Measurements from ENCODE around the gene NXN. TPM values are rescaled to one million over a fixed set of nuclear protein-coding genes. Genes with fewer than 3 reads are reported as not detected.
"Not testable (repeated sequence)": the region's sequence is repeated elsewhere in the genome, so short reads cannot be mapped to it uniquely, and the experiment has no call there.

Gene NXN
- total RNA-seq, 6 experiments from 2014 or later = 2.7 to 9.5 (median 8.0) TPM

DNA sequence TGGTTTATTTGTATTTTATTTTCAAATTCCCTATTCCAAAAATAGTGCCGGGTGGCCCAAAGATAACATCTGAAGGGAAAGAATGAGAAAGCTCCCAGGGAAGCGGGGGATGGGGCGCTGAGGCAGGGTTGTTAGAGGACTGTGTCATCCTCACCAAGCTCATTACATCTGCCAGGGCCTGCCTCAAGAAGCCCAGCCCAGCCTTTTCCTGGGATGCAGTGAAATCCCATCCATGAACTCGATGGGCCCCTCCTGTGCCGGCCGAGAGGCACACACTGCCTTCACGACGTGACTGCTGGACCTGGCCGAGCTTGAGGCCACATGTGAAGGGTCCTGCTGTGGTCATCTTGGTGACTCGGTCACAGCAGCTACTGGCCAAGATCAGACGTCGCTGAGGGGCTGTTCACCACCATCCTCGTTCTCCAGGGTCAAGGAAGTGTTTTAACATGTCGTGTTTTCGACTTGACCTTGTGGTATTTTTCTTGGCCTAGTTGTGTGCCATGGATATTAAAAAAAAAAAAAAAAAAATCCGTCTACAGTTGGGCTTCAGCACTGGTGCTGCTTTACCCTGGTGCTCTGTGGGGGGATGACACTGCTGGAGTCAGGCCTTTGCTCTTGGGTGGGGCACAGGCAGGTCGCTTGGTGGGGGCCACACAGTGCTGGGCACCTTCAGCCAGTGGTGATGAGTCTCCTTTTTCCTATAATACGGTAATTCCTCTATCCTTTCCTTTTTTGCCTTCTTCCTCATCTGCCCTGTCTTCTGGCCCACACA, 22.2 kb upstream of the NXN start:
- H3K4me1 ChIP-seq = peaks cover 0 to 42% (median 18%) of the 10 kb centered on the region in 4 donors
- ATAC-seq = no peak
- no peak for TF ChIP-seq POLR2A (IDR thresholded peaks at IDR 0.05)
- no peak for TF ChIP-seq CTCF (IDR thresholded peaks at IDR 0.05)
- DNase-seq = no peak
- H3K9me3 ChIP-seq = no peaks in the 10 kb centered on the region
- no peaks in the 10 kb centered on the region for H3K27me3 ChIP-seq
- H3K27ac ChIP-seq = peak overlapping the region in 1 of 3 donors; percentile 48
- intact Hi-C loops (cut with DNase I) = no loop called here
- H3K4me3 ChIP-seq = no peak overlapping the region
- H3K36me3 ChIP-seq = peaks cover 0 to 17% (median 8%) of the 10 kb centered on the region in 4 donors
- 48% methylated on average over 7 of the region's 18 CpGs for WGBS (ENCODE audit: insufficient coverage, low coverage, low lambda C conversion rate, missing lambda C conversion rate)

GRCh38 chr17:1000597-1001461, 21.3 kb upstream of the NXN start:
- no peaks in the 10 kb centered on the region for H3K9me3 ChIP-seq

DNA sequence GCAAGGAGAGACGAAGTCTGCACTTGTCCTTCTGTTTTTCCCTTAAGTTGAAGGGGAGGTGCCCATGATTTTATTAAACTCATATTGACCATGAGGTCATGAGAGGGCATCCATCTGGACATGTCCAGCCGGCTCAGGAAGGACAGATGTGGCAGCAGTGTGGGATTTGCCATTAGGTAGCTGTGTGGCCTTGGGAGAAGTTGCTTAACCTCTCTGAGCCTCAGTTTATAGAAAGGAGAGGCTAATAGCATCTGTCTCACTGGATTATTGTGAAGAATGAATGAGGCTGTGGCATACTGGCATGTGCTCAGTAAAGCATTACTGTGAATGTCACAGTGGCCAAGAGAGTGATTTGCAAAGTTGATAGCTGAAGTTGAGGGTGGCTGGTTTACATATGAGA, 18.5 kb upstream of the NXN start:
- no peak for TF ChIP-seq POLR2A (IDR thresholded peaks at IDR 0.05)
- TF ChIP-seq CTCF (IDR thresholded peaks at IDR 0.05) = no peak
- peak overlapping the region in 1 of 3 donors; percentile 93 for H3K4me3 ChIP-seq
- intact Hi-C loops (cut with DNase I) = no loop called here
- no peak overlapping the region for H3K27ac ChIP-seq
- DNase-seq = no peak
- no peaks in the 10 kb centered on the region for H3K27me3 ChIP-seq
- ATAC-seq = no peak
- H3K4me1 ChIP-seq = peaks cover 0 to 36% (median 15%) of the 10 kb centered on the region in 4 donors
- 33% methylated on average over 2 of the region's 2 CpGs for WGBS (ENCODE audit: insufficient coverage, low coverage, low lambda C conversion rate, missing lambda C conversion rate)
- H3K36me3 ChIP-seq = peaks cover 0 to 17% (median 8%) of the 10 kb centered on the region in 4 donors
- no peaks in the 10 kb centered on the region for H3K9me3 ChIP-seq

More at GRCh38 chr17:1000597-1001461, 21.3 kb upstream of the NXN start:
- Histone ChIP-seq H3K4me1 (peaks cover 0 to 44% (median 16%) of the 10 kb centered on the region in 4 donors), H3K27ac (peak overlapping the region in 2 of 3 donors; percentile 47 to 48), H3K27me3 (no peaks in the 10 kb centered on the region), H3K36me3 (peaks cover 0 to 17% (median 8%) of the 10 kb centered on the region in 4 donors), H3K4me3 (no peak overlapping the region)
- TF ChIP-seq POLR2A (IDR thresholded peaks at IDR 0.05) = no peak
- TF ChIP-seq CTCF (IDR thresholded peaks at IDR 0.05) = no peak
- peak in 2 of 4 donors; percentile 1 to 15 for ATAC-seq
- intact Hi-C loops (cut with DNase I) = no loop called here
- WGBS (ENCODE audit: insufficient coverage, low coverage, low lambda C conversion rate, missing lambda C conversion rate) = 36% methylated on average over 12 of the region's 15 CpGs
- peak in 1 of 3 donors; percentile 63 for DNase-seq

DNA sequence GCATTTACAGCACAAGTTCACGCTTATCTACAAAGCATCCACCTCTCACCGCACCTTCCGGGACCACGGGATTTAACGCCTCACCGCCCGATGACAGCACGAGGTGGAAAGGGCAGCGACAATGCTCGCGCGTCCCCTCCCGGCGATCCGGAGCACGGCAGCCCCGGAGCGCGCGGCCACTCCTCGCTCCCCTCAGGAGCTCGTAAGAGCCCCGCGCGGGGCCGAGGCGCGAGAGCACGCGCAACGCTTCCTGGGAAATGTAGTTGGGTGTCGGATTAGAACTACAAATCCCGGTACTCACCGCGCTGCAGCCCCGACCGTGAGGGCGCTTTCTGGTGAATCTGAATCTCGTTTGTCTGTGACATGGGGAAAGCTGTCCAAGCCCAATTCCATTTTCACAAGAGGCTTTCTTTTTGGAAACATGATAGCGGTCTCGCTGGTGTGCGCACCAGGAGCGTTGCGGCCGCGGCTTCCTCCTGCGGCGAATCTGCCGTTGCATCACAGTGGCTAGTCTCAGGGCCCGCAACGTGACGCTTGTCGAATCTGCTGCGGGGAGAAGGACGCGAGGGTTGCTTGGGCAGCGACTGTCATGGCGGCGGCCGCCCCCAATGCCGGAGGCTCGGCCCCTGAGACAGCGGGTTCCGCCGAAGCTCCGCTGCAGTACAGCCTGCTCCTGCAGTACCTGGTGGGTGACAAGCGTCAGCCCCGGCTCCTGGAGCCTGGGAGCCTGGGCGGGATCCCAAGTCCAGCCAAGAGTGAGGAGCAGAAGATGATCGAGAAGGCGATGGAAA, 17.2 kb upstream of the NXN start, which contains the start of gene TIMM22:
Gene TIMM22, plus strand, starts transcription at position 576 of the 791 bp plus-strand sequence. Its CDS starts 14 bp downstream, at position 590.
- Histone ChIP-seq H3K36me3 (peaks cover 0 to 12% (median 6%) of the 10 kb centered on the region in 4 donors), H3K9me3 (no peaks in the 10 kb centered on the region), H3K4me1 (peaks cover 0 to 33% (median 14%) of the 10 kb centered on the region in 4 donors), H3K4me3 (peak within 1 kb of the TSS; percentile 93 to 100 (median 98)), H3K27ac (peak within 1 kb of the TSS; percentile 89 to 95 (median 91)), H3K27me3 (no peaks in the 10 kb centered on the region)
- TF ChIP-seq POLR2A (IDR thresholded peaks at IDR 0.05) (peak; percentile 72), CTCF (IDR thresholded peaks at IDR 0.05) (peak; percentile 92 to 98 (median 96))
- intact Hi-C loops (cut with DNase I) = no loop called here
- under 1% methylated on average over 26 of the region's 71 CpGs for WGBS (ENCODE audit: insufficient coverage, low coverage, low lambda C conversion rate, missing lambda C conversion rate)
- peak; percentile 96 to 98 (median 96) for ATAC-seq
- DNase-seq = peak; percentile 91 to 95 (median 93)

- H3K9me3 ChIP-seq; ATAC-seq; H3K36me3 ChIP-seq; H3K4me3 ChIP-seq; DNase-seq; intact Hi-C loops (cut with DNase I); H3K27ac ChIP-seq; H3K27me3 ChIP-seq: not testable (repeated sequence)
- H3K4me1 ChIP-seq = peaks cover 0 to 19% (median 7%) of the 10 kb centered on the region in 4 donors
- 79% methylated on average over 4 of the region's 8 CpGs for WGBS (ENCODE audit: insufficient coverage, low coverage, low lambda C conversion rate, missing lambda C conversion rate)
Observed at GRCh38 chr17:995324-995723, 15.7 kb upstream of the NXN start.
